ENCODE data around the gene SPTBN4.

Gene SPTBN4

GRCh38 chr19:40510526-40511115 lies 43.8 kb downstream of the SPTBN4 start:
- H3K4me3 ChIP-seq (ENCODE audit: low read length): no peak overlapping the region
- no peak for TF ChIP-seq CTCF (conservative IDR thresholded peaks at IDR 0.05; ENCODE audit: low read depth, low read length)
- peak; percentile 16 for DNase-seq (ENCODE audit: low read depth)

GRCh38 chr19:40511487-40511886 lies 44.7 kb downstream of the SPTBN4 start:
- H3K4me3 ChIP-seq (ENCODE audit: low read length): no peak overlapping the region
- DNase-seq (ENCODE audit: low read depth): no peak
- TF ChIP-seq CTCF (conservative IDR thresholded peaks at IDR 0.05; ENCODE audit: low read depth, low read length): no peak

GRCh38 chr19:40512110-40512472 lies 45.3 kb downstream of the SPTBN4 start:
- no peak for TF ChIP-seq CTCF (conservative IDR thresholded peaks at IDR 0.05; ENCODE audit: low read depth, low read length)
- no peak overlapping the region for H3K4me3 ChIP-seq (ENCODE audit: low read length)
- DNase-seq (ENCODE audit: low read depth): no peak

GRCh38 chr19:40512473-40513344 lies 45.9 kb downstream of the SPTBN4 start:
- H3K4me3 ChIP-seq (ENCODE audit: low read length): no peak overlapping the region
- DNase-seq (ENCODE audit: low read depth): no peak
- TF ChIP-seq CTCF (conservative IDR thresholded peaks at IDR 0.05; ENCODE audit: low read depth, low read length): no peak

DNA sequence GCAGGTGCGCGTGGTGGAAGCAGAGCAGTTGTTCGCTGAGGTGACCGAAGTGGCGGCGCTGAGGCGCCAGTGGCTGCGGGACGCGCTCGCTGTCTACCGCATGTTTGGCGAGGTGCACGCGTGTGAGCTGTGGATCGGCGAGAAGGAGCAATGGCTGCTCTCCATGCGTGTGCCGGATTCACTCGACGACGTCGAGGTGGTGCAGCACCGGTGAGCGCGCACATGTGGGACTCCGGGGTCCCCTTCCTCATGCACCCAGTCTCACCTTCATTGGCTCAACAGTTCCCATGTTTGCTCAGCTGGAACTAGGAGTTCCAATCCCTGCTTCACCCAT lies 46.5 kb downstream of the SPTBN4 start:
- TF ChIP-seq CTCF (conservative IDR thresholded peaks at IDR 0.05; ENCODE audit: low read depth, low read length): no peak
- no peak overlapping the region for H3K4me3 ChIP-seq (ENCODE audit: low read length)
- no peak for DNase-seq (ENCODE audit: low read depth)

DNA sequence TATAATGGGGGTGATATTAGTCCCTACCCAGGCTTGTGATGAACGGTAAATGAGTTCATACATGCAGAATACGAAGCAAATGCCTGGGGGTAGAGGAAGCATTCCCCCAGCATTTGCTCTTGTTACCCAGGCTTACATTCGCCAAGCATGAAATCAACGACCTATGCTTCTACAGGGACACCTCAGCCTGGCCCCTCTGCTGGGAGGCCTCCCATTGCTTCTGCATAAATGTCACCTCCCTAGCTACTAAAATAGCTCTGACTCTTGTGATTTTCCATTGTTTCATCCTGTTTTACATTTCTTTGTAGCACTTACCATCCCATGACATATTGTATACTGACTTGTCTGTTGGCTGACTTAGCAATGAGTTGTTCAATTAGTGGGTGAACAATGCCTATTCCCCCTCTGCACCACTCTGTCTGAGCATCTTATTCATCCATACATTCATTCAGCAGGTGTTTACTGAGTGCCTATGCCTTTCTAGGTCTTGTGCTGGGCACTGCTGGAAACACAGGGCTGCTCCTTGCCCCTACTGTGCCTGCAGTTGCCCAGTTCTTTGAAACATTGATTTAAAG lies 47.0 kb downstream of the SPTBN4 start:
- no peak for TF ChIP-seq CTCF (conservative IDR thresholded peaks at IDR 0.05; ENCODE audit: low read depth, low read length)
- no peak for DNase-seq (ENCODE audit: low read depth)
- no peak overlapping the region for H3K4me3 ChIP-seq (ENCODE audit: low read length)

GRCh38 chr19:40517248-40517647 lies 50.4 kb downstream of the SPTBN4 start:
- no peak overlapping the region for H3K4me3 ChIP-seq (ENCODE audit: low read length)
- DNase-seq (ENCODE audit: low read depth): no peak
- TF ChIP-seq CTCF (conservative IDR thresholded peaks at IDR 0.05; ENCODE audit: low read depth, low read length): no peak

Measured in retinal pigment epithelial cell (primary cell).